HFFc6 (cell line): Measurements from ENCODE around the gene COPZ1. TPM values are rescaled to one million over a fixed set of nuclear protein-coding genes. Genes with fewer than 3 reads are reported as not detected.

Source experiments
- DNase-seq: peaks from one replicate; pipeline ENCODE4 v3.0.0-alpha.2; 2018
- H3K27ac Mint-ChIP-seq: 2 replicates; pipeline ENCODE4 v1.8.0; 2020; ENCODE audit warnings: mild to moderate bottlenecking, mixed read lengths
- H3K27me3 Mint-ChIP-seq: 2 replicates; pipeline ENCODE4 v1.8.0; 2021; ENCODE audit warnings: mild to moderate bottlenecking, moderate library complexity, mixed read lengths; ENCODE audit not compliant: insufficient read depth
- H3K36me3 Mint-ChIP-seq: 2 replicates; pipeline ENCODE4 v1.8.0; 2021; ENCODE audit warnings: low read depth, mixed read lengths
- H3K4me1 Mint-ChIP-seq: 2 replicates; pipeline ENCODE4 v1.8.0; 2020; ENCODE audit warnings: low read depth, mixed read lengths
- H3K4me3 Mint-ChIP-seq: 2 replicates; pipeline ENCODE4 v1.8.0; 2020; ENCODE audit warnings: mild to moderate bottlenecking, moderate library complexity, mixed read lengths
- H3K9me3 Mint-ChIP-seq: 2 replicates; pipeline ENCODE4 v1.8.0; 2020; ENCODE audit warnings: mild to moderate bottlenecking, mixed read lengths
- total RNA-seq, 6 experiments: library from RNA; stranded (reverse); fragmentation: NEBNext Ultra II Directional; extraction: Animal tissue kit (Norgen Biotek cat#: 25700); gene quantifications; 2 replicates in 1 of 6; 3 replicates in 5 of 6; pipeline ENCODE4 v1.2.3, GENCODE V29; 2021
- TF ChIP-seq, protein P1 (sequence below): fragments of 200-600 bp; sonication (generic); IDR thresholded peaks from 2 replicates; pipeline ENCODE4 v1.5.0; 2021; ENCODE audit warnings: antibody characterized with exemption, mild to moderate bottlenecking

The COPZ1 gene
- total RNA-seq, 6 experiments from 2014 or later, result 178 to 225 (median 200) TPM

DNA sequence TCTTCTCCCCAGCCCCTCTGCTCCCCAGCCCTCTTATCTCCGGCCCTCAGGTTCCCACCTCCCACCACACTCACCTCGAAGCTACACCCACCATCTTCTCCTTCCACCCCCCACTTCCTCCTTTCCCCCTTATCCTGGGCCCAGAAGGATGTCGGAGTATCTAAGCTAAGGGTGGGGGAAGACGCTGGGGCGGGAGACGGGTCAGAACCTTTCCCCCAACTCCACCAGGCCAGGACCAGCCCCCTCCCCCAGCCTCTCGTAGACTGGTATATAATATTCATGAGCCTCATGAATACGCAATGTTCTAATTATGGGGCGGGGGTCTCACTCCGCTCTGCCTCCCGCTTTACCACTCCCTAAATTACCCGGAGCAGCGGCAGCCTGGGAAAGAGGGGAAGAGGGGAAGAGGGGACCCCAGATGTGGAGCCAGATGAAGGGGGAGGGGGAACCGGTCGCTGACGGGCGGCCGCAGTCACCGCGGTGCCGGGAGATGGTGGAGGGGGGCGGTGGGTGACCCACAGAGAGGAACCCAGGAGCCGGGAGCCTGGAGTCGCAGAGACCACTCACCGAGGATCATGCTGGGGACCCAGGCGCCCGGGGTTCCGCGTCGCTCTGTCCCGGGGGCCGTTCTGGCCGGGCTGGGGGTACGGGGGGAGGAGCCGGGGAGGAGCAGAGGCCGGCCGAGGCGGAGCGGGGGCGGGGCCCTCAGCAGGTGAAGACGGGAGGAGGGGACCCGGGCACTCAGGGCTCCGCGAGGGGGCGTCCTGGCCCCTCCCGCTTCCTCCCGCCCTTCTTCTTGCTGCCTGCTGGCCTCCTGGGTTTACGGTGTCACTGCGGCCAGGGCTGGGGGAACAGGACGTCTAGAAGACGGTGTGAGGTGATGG lies 66.0 kb downstream of the COPZ1 start:
- no peak for DNase-seq
- Mint-ChIP-seq H3K4me3 (no peak overlapping the region), H3K9me3 (no peaks in the 10 kb centered on the region), H3K27me3 (peaks cover 3% of the 10 kb centered on the region), H3K36me3 (peaks cover 13% of the 10 kb centered on the region), H3K27ac (no peak overlapping the region), H3K4me1 (peaks cover 44% of the 10 kb centered on the region)
- TF ChIP-seq, protein P1, sequence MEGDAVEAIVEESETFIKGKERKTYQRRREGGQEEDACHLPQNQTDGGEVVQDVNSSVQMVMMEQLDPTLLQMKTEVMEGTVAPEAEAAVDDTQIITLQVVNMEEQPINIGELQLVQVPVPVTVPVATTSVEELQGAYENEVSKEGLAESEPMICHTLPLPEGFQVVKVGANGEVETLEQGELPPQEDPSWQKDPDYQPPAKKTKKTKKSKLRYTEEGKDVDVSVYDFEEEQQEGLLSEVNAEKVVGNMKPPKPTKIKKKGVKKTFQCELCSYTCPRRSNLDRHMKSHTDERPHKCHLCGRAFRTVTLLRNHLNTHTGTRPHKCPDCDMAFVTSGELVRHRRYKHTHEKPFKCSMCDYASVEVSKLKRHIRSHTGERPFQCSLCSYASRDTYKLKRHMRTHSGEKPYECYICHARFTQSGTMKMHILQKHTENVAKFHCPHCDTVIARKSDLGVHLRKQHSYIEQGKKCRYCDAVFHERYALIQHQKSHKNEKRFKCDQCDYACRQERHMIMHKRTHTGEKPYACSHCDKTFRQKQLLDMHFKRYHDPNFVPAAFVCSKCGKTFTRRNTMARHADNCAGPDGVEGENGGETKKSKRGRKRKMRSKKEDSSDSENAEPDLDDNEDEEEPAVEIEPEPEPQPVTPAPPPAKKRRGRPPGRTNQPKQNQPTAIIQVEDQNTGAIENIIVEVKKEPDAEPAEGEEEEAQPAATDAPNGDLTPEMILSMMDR, result peak; percentile 13; the same call in 1 of the 2 replicates

DNA sequence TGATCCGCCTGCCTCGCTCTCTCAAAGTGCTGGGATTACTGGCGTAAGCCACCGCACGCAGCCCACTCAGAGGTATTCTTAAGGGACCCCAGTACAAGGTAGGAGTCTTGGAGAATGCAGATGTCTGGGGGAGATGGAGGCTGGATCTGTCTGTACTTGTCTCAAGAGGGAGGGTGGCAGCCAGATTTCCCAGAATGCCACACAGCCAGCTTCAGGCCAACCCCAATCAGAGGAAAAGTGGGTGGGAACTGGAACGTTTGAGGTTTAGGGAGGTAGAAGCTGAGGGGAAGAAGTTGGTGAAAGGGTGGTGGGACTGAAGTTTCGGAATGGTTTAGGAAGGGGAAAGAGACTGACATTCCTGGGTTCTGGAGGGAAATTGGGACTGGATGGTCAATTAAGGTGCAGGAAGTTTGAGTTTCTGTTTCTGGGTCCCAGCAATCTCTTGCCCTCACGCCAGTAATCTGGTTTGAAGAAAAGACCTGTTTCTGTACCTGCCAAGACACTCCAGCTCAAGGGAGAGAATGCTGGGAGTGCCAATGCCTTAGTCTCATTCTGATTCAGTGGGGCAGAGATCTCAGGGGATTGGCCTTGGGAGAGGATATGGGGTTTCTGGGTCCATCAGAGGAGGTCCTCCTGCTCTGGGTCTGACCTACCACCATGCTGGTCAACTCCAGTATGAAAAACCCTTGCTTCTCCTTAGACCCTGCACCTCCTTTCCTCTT lies 67.7 kb downstream of the COPZ1 start:
- Mint-ChIP-seq H3K36me3 (peaks cover 26% of the 10 kb centered on the region), H3K4me1 (peaks cover 28% of the 10 kb centered on the region), H3K27ac (peak overlapping the region; percentile 47), H3K4me3 (no peak overlapping the region), H3K9me3 (no peaks in the 10 kb centered on the region), H3K27me3 (peaks cover 3% of the 10 kb centered on the region)
- TF ChIP-seq, protein P1, result no peak
- no peak for DNase-seq

DNA sequence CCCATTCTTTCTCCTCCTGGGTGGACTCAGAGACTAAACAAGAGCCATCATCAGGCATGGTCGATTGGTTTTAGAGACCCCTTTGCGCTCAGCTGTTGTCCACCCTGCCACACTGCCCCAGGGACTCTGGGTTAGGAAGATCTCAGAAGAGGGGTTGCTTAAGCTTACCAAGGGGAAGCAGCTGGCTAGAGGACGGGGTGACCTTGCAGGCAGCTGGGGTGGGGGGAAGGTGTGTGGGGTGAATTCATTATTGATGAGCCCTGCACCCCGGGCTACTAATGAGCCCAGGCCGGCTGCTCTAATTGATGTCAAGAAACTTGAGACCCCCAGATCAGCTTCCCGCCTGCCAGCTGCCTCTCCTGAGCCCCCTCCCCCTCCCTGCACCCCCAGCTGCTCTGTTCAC lies 68.3 kb downstream of the COPZ1 start:
- H3K9me3 Mint-ChIP-seq, result no peaks in the 10 kb centered on the region
- H3K27ac Mint-ChIP-seq, result peak overlapping the region; percentile 47; the same call in 1 of the 2 replicates
- peaks cover 3% of the 10 kb centered on the region for H3K27me3 Mint-ChIP-seq
- DNase-seq, result no peak
- H3K36me3 Mint-ChIP-seq, result peaks cover 32% of the 10 kb centered on the region
- peaks cover 22% of the 10 kb centered on the region for H3K4me1 Mint-ChIP-seq
- TF ChIP-seq, protein P1, result no peak
- no peak overlapping the region for H3K4me3 Mint-ChIP-seq

DNA sequence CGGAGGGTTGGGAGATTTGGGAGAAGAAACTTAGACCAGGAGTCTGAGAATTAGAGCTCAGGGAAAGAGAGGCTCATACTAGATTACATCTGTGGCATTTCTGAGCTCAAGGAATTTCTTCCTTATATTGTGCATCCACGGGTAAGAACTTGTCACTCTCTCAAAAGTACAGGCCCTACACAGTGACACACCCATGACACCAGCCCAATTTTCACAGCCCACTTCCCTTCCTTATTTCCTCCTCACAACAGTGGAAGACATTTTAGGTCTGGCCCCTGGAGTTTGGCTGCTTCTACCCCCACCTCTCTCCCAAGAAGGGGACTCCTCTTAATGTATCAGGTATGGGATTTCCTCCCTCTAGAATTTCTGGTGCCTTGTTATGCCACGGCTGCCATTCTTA lies 68.8 kb downstream of the COPZ1 start:
- no peak for DNase-seq
- TF ChIP-seq, protein P1, result no peak
- Mint-ChIP-seq H3K4me1 (peaks cover 17% of the 10 kb centered on the region), H3K27me3 (peaks cover 3% of the 10 kb centered on the region), H3K9me3 (no peaks in the 10 kb centered on the region), H3K4me3 (no peak overlapping the region), H3K27ac (peak overlapping the region; percentile 28), H3K36me3 (peaks cover 36% of the 10 kb centered on the region)

DNA sequence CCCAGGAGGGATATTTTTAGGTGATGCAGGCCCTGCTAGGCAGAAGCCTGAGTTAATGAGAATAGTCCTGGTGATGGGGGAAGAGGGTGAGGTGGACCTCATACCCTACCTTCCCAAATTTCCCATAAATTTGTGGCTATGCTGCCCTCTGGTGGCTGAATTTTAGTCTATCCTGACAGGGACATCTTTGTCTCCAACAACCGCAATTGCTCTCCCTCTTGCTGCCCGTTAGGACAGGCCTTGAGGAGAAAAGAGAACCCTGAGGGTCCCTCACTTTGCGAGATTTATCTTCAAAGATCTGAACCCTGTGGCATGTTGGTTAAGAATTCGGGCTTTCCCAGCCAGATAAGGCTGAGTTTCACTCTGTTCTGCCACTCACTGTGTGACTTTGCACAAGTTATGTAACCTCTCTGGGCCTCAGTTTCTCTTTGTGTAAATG lies 69.4 kb downstream of the COPZ1 start:
- TF ChIP-seq, protein P1, result peak; percentile 93
- H3K4me3 Mint-ChIP-seq, result no peak overlapping the region
- peak; percentile 57 for DNase-seq
- H3K36me3 Mint-ChIP-seq, result peaks cover 40% of the 10 kb centered on the region
- H3K9me3 Mint-ChIP-seq, result no peaks in the 10 kb centered on the region
- peaks cover 21% of the 10 kb centered on the region for H3K4me1 Mint-ChIP-seq
- peak overlapping the region; percentile 28 for H3K27ac Mint-ChIP-seq
- peaks cover 3% of the 10 kb centered on the region for H3K27me3 Mint-ChIP-seq
